WI38 (cell line): ENCODE results near the gene RNF20.

Source experiments
- H3K4me3 ChIP-seq: 2 replicates; pipeline ENCODE4 v1.5.1; 2011; ENCODE audit warnings: low read depth, mild to moderate bottlenecking, control low read depth, low read length
- TF ChIP-seq, protein P1 (sequence below): IDR thresholded peaks from 2 replicates; pipeline ENCODE4 v1.5.1; 2012; ENCODE audit warnings: low read depth, mild to moderate bottlenecking, control low read depth, low read length

Gene RNF20

DNA sequence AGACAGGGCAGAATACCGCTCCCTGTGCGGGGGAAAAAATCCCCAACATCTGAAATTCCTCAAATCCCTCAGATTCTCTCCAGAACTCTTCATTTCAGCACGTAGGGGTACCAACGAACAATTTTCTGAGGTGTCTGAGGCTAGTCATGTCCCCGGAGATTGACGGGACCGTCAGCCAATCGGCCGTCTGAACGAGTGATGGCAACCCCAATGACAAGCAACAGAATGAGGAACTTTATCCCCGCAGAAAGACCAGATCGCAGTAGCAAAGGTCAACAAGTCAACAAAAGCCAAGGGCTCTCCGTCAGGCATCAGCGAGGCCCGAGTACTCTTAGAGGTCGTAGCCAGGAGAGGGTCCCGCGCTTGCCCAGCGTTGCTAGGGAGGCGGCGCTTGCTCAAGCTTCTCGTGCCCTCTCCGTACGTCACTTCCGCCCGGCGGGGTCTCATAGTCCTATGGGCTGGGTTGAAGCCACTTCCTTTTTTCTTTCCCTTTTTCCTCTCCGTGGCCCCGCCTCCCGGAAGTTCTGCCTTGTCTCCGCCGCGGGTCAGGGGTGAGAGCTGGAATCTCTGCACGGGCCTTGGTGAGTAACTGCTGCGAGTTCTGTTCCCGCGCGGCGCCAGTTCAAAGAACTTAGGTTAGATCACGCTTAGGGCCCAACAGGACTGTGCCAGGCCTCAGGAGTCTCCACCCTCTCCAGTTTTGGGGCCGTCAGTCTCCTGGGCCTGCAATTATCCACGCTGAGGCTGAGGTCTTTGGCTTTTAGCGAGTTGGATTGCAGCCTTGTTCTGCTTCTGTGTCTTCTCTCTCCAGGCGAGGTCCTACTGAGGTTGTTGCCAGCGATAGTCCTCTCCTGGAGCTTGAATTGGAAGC is at the start of gene RNF20:
Gene RNF20 (plus strand): TSS at position 520 of the 871 bp plus-strand sequence. CDS start 1,571 bp downstream, outside the sequence.
- TF ChIP-seq, protein P1, sequence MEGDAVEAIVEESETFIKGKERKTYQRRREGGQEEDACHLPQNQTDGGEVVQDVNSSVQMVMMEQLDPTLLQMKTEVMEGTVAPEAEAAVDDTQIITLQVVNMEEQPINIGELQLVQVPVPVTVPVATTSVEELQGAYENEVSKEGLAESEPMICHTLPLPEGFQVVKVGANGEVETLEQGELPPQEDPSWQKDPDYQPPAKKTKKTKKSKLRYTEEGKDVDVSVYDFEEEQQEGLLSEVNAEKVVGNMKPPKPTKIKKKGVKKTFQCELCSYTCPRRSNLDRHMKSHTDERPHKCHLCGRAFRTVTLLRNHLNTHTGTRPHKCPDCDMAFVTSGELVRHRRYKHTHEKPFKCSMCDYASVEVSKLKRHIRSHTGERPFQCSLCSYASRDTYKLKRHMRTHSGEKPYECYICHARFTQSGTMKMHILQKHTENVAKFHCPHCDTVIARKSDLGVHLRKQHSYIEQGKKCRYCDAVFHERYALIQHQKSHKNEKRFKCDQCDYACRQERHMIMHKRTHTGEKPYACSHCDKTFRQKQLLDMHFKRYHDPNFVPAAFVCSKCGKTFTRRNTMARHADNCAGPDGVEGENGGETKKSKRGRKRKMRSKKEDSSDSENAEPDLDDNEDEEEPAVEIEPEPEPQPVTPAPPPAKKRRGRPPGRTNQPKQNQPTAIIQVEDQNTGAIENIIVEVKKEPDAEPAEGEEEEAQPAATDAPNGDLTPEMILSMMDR: no peak
- peak within 1 kb of the TSS; percentile 91 for H3K4me3 ChIP-seq

DNA sequence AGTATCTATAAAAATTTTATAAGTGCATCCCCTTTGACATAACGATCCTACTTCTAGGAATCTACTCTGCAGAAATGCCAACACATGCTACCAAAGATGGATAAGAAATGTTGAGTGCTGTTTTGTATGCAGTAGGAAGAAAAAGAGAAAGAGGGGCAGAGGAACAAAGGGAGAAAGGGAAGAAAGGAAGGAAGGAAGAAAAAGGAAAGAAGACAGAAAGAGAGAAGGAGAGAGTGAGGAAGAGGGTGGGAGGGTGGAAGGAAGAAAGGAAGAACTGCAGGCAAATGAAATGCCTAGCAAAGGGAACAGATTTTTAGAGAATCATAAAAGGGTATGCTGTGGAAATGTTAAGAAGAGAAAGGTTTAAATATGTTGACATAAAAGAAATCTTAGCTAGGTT is 49.6 kb upstream of the RNF20 start:
- no peak overlapping the region for H3K4me3 ChIP-seq
- TF ChIP-seq, protein P1: no peak

- TF ChIP-seq, protein P1: no peak
- peak overlapping the region; percentile 75 for H3K4me3 ChIP-seq
Measured at GRCh38 chr9:101485924-101486692, 47.5 kb upstream of the RNF20 start.

DNA sequence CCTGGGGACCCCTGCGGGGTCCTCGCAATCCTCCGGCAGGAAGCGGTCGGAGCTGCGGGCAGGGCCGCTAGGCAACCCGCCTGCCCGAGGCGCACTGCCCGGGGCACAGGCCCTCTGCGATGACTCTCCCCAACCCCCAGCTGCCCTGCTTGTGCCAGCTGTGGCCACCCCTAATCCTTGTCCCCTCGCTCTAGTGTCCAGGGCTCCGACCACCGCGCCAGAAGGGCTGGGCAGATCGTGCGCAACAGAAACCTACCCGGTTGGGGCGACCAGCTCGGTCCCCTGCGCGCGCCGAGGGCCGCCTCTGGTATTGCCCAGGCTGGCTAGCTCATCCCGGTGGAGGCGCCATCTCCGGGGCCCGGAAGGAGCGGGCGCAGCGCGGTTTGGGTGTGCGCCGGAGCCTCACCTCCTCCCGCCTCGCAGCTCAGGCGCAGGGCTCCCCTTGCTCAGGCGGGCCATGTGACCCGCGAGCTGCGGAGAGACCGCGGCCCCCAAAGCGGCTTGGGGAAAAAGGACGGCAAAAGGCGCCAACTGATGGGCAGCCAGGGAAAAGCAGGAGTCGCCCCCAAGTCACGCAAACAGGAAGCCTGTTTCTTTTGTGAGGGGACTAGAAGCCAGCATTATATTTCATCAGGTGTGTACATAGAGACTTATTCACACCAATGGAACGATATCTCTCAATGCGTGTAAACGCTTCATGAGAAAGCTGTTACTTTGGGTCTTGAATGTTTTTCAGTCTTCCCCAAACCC is 46.8 kb upstream of the RNF20 start:
- TF ChIP-seq, protein P1: peak; percentile 22; the same call in 1 of the 2 replicates
- H3K4me3 ChIP-seq: peak overlapping the region; percentile 75

GRCh38 chr9:101487443-101487840 is 46.2 kb upstream of the RNF20 start:
- H3K4me3 ChIP-seq: peak overlapping the region; percentile 75

DNA sequence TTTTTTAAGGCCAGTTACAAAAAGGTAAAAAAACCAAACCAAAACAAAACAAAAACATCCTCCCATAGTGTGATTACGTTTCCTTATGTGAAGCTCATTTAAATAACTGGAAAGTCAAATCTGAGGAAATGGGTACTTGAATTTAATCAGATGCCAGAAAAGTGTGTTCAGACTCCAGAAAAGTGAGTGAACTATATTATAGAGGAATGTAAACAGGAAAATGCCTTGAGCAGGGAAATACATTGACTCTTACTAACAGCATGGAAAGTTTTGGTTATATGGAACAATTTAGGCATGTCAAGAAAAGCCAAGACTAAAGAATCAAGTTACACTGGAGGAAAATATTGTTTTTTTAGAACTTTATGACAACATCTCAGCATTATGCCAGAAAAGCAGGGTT is 37.8 kb upstream of the RNF20 start:
- H3K4me3 ChIP-seq: peak overlapping the region; percentile 1; the same call in 1 of the 2 replicates
- TF ChIP-seq, protein P1: no peak

More at GRCh38 chr9:101487443-101487840, 46.2 kb upstream of the RNF20 start:
- TF ChIP-seq, protein P1: no peak
